ENCODE results near the gene SLC52A1. TPM values are rescaled to one million over a fixed set of nuclear protein-coding genes. Genes with fewer than 3 reads are reported as not detected.
A peak's percentile ranks its signal among the peaks of the same experiment; 100 is the strongest.

Gene SLC52A1
- total and polyA plus RNA-seq, 2 of the 13 experiments (the other 11 are each of a cell fraction or from before 2014, with no cell fraction given): 0.03 to 0.13 TPM

DNA sequence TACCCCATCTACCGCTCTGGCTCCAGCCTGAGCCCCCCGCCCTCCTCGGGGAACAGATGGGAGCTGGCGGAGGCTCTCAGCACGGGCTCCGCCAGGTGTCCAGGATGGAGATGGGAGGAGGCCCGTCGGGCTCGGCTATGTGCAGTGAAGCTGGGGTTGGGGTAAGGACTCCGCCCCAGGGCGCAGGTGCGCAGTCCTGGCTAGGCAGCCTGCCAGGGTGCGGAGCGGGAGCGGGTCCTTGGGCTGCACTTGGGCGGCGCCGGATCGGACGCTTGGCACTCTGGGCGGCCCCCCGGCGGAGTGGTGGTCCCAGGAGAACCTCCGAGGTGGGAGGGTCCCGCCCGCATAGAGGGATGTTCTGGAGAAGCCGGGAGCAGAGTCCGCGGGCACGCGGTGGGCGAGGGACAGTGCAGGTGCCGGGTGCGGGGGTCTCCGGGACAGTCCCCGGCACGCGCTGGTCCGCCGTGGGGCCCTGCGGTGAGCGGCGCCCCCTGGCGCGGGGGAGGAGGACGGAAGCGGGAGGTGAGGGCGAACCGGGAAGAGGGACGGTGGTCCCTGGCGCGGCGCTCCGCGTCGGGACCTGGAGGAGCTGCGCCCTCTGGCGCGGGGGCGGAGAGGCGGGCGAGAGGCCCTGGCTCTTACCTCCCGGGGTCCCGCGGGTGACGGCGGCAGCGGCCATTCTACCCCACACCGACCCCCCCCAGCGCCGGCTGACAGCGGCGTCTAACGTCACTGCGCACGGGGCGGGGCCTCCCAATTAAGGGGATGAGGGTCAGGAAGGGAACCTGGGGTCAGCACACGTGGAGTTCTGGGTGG lies 48.1 kb downstream of the SLC52A1 start, which contains the start of gene CAMTA2 (continued):
- TF ChIP-seq ZNF7 (CRISPR knock-in tag; IDR thresholded peaks at IDR 0.05) (no peak), ADNP (CRISPR knock-in tag; IDR thresholded peaks at IDR 0.05) (0 out of 2 replicates have a peak, but pooled peaks have one; percentile 51), RCOR2 (CRISPR knock-in tag; IDR thresholded peaks at IDR 0.05) (no peak), ZNF253 (CRISPR knock-in tag; IDR thresholded peaks at IDR 0.05; ENCODE audit: borderline replicate concordance) (peak; percentile 61; the same call in 1 of the 2 replicates), JARID2 (CRISPR knock-in tag; IDR thresholded peaks at IDR 0.05; ENCODE audit: insufficient replicate concordance) (no peak), FOXK1 (CRISPR knock-in tag; IDR thresholded peaks at IDR 0.05; ENCODE audit: borderline replicate concordance, low read depth) (peak; percentile 72; the same call in 1 of the 2 replicates), ZNF260 (CRISPR knock-in tag; IDR thresholded peaks at IDR 0.05; ENCODE audit: borderline replicate concordance, low read depth) (no peak), HNRNPH1 (optimal IDR thresholded peaks at IDR 0.05; ENCODE audit: low read depth, low read length) (peak; percentile 72), MTF2 (CRISPR knock-in tag; IDR thresholded peaks at IDR 0.05; ENCODE audit: borderline replicate concordance) (no peak), DMAP1 (CRISPR knock-in tag; IDR thresholded peaks at IDR 0.05) (peak; percentile 35; the same call in 1 of the 2 replicates), KAT2B (IDR thresholded peaks at IDR 0.05; ENCODE audit: borderline replicate concordance, low read depth, low read length) (no peak), BORCS8-MEF2B (CRISPR knock-in tag; IDR thresholded peaks at IDR 0.05) (0 out of 2 replicates have a peak, but pooled peaks have one; percentile 30), ZMAT3 (CRISPR knock-in tag; conservative IDR thresholded peaks at IDR 0.05) (0 out of 2 replicates have a peak, but pooled peaks have one; percentile 71), XBP1 (CRISPR knock-in tag; IDR thresholded peaks at IDR 0.05) (no peak), CBX2 (IDR thresholded peaks at IDR 0.05; ENCODE audit: low read depth, low read length) (no peak), CBX2 (CRISPR knock-in tag; IDR thresholded peaks at IDR 0.05; ENCODE audit: low read depth) (0 out of 2 replicates have a peak, but pooled peaks have one; percentile 28), PTBP1 (IDR thresholded peaks at IDR 0.05; ENCODE audit: low read depth, low read length, poor library complexity, severe bottlenecking) (peak; percentile 50), ZNF740 (CRISPR knock-in tag; IDR thresholded peaks at IDR 0.05) (peak; percentile 95), KDM3A (CRISPR knock-in tag; IDR thresholded peaks at IDR 0.05; ENCODE audit: low read depth) (no peak), ZSCAN29 (CRISPR knock-in tag; conservative IDR thresholded peaks at IDR 0.05) (no peak), ZNF335 (CRISPR knock-in tag; IDR thresholded peaks at IDR 0.05) (0 out of 2 replicates have a peak, but pooled peaks have one; percentile 19), ZFP37 (CRISPR knock-in tag; IDR thresholded peaks at IDR 0.05; ENCODE audit: borderline replicate concordance) (no peak), NRL (CRISPR knock-in tag; IDR thresholded peaks at IDR 0.05; ENCODE audit: borderline replicate concordance) (peak; percentile 33; the same call in 1 of the 2 replicates), CC2D1A (CRISPR knock-in tag; IDR thresholded peaks at IDR 0.05) (no peak), PAXIP1 (CRISPR knock-in tag; conservative IDR thresholded peaks at IDR 0.05) (peak; percentile 38; the same call in 1 of the 2 replicates), RNF2 (conservative IDR thresholded peaks at IDR 0.05; ENCODE audit: low read depth) (no peak)
- TF ChIP-seq, protein P1, sequence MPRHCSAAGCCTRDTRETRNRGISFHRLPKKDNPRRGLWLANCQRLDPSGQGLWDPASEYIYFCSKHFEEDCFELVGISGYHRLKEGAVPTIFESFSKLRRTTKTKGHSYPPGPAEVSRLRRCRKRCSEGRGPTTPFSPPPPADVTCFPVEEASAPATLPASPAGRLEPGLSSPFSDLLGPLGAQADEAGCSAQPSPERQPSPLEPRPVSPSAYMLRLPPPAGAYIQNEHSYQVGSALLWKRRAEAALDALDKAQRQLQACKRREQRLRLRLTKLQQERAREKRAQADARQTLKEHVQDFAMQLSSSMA (CRISPR knock-in tag; IDR thresholded peaks at IDR 0.05): 0 out of 2 replicates have a peak, but pooled peaks have one; percentile 41

Measured in HepG2 (cell line).